ENCODE data around the gene OPN4.

DNA sequence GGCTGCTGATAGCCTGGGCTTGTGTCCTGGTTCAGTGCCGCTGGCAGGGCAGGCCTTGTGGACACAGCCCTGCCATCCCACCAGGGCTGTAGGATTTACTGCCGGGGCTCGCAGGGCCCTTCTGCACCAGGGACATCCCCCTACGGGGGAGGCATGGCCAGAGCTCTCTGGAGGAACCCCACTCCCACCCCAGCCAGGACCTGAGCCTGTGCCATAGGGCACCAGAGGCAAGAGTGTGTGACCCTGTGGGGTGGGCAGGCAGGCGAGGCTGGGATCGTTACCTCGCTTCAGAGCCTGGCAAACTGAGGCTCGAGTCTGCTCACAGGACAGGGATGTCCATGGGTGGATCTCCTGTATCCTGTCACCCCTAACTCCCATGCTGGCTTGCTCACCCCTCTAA, 16.5 kb downstream of the OPN4 start:
- TF ChIP-seq, protein P1, sequence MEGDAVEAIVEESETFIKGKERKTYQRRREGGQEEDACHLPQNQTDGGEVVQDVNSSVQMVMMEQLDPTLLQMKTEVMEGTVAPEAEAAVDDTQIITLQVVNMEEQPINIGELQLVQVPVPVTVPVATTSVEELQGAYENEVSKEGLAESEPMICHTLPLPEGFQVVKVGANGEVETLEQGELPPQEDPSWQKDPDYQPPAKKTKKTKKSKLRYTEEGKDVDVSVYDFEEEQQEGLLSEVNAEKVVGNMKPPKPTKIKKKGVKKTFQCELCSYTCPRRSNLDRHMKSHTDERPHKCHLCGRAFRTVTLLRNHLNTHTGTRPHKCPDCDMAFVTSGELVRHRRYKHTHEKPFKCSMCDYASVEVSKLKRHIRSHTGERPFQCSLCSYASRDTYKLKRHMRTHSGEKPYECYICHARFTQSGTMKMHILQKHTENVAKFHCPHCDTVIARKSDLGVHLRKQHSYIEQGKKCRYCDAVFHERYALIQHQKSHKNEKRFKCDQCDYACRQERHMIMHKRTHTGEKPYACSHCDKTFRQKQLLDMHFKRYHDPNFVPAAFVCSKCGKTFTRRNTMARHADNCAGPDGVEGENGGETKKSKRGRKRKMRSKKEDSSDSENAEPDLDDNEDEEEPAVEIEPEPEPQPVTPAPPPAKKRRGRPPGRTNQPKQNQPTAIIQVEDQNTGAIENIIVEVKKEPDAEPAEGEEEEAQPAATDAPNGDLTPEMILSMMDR (IDR thresholded peaks at IDR 0.05): no peak
- TF ChIP-seq POLR2A (IDR thresholded peaks at IDR 0.05): no peak

Data from lower leg skin (tissue), 3 donors.